Natural killer cell (primary cell): Measurements from ENCODE around the gene AOPEP. TPM values are rescaled to one million over a fixed set of nuclear protein-coding genes. Genes with fewer than 3 reads are reported as not detected.
A peak's percentile ranks its signal among the peaks of the same experiment; 100 is the strongest.
"Not testable (repeated sequence)": the region's sequence is repeated elsewhere in the genome, so short reads cannot be mapped to it uniquely, and the experiment has no call there.

ENCODE experiments used
- ATAC-seq, 3 donors: fragments of 150-1000 bp in 2 of 3; fragments of 200-7000 bp in 1 of 3; cut with Tn5 transposase; 1 replicate in 1 of 3; 2 replicates in 2 of 3; pipeline ENCODE4 v1.10.0; 2021; ENCODE audit warnings: mild to moderate bottlenecking in 2 of 3, moderate library complexity in 2 of 3
- DNase-seq, 2 donors: peaks; one replicate each; pipeline versions ENCODE4 v3.0.0 to v3.0.0-alpha.2; 2013 to 2021; ENCODE audit warnings: mixed read lengths in 1 of 2
- H3K27ac ChIP-seq: one replicate; pipeline ENCODE4 v1.5.1; 2013; ENCODE audit warnings: mild to moderate bottlenecking, low read length
- H3K27me3 ChIP-seq: one replicate; pipeline ENCODE4 v1.6.1; 2013; ENCODE audit warnings: low read length; ENCODE audit not compliant: control insufficient read depth, insufficient read depth
- H3K36me3 ChIP-seq: one replicate; pipeline ENCODE4 v1.6.1; 2013; ENCODE audit warnings: low read length; ENCODE audit not compliant: control insufficient read depth, insufficient read depth
- H3K4me1 ChIP-seq: one replicate; pipeline ENCODE4 v1.6.1; 2013; ENCODE audit warnings: low read length; ENCODE audit not compliant: control insufficient read depth, insufficient read depth
- H3K4me3 ChIP-seq: one replicate; pipeline ENCODE4 v1.5.1; 2013; ENCODE audit warnings: low read length
- H3K9me3 ChIP-seq: one replicate; pipeline ENCODE4 v1.6.1; 2013; ENCODE audit warnings: low read length; ENCODE audit not compliant: control insufficient read depth, insufficient read depth
- H3K27ac Mint-ChIP-seq, 2 donors: one replicate each; pipeline ENCODE4 v1.8.0; 2022; ENCODE audit warnings: mild to moderate bottlenecking in 2 of 2, mixed read lengths in 2 of 2, moderate library complexity in 1 of 2
- H3K27me3 Mint-ChIP-seq, 2 donors: one replicate each; pipeline ENCODE4 v1.8.0; 2022; ENCODE audit warnings: low read depth in 2 of 2, mixed read lengths in 2 of 2
- H3K36me3 Mint-ChIP-seq: one replicate; pipeline ENCODE4 v1.8.0; 2022; ENCODE audit warnings: mixed read lengths
- H3K4me1 Mint-ChIP-seq, 2 donors: one replicate each; pipeline ENCODE4 v1.8.0; 2022; ENCODE audit warnings: mixed read lengths in 2 of 2
- H3K4me3 Mint-ChIP-seq: one replicate; pipeline ENCODE4 v1.8.0; 2022; ENCODE audit warnings: mild to moderate bottlenecking, moderate library complexity, mixed read lengths
- H3K9me3 Mint-ChIP-seq, 2 donors: one replicate each; pipeline ENCODE4 v1.8.0; 2022; ENCODE audit warnings: mixed read lengths in 2 of 2
- WGBS: methylation state at CpG from one replicate; pipeline ENCODE4 v1.1.7; 2013; ENCODE audit warnings: missing lambda C conversion rate; ENCODE audit not compliant: insufficient coverage; 5-methylcytosine and 5-hydroxymethylcytosine counted together
- intact Hi-C: fragments of 100-400 bp; cut with micrococcal nuclease; formaldehyde crosslinking; loops from one replicate; pipeline ENCODE4 v1.14.2; 2022
- total RNA-seq, 4 donors: library from RNA; stranded (reverse); fragments of 120-200 nt in 1 of 4; gene quantifications; one replicate each; pipeline versions ENCODE4 v1.2.3 to v1.2.4, GENCODE V29; 2013 to 2022
- TF ChIP-seq, protein P1 (sequence below): fragments of 200-600 bp; IDR thresholded peaks from one replicate; pipeline ENCODE4 v1.8.0; 2022; ENCODE audit warnings: antibody characterized with exemption

The AOPEP gene
- total RNA-seq, 3 donors from 2014 or later (not counting 1 experiment from before 2014, with no cell fraction given) = 20.1 to 22.6 (median 20.6) TPM

- no peaks in the 10 kb centered on the region for H3K36me3 ChIP-seq
- no peak overlapping the region for H3K27ac ChIP-seq
- Mint-ChIP-seq H3K27me3 (no peaks in the 10 kb centered on the region), H3K4me3 (no peak overlapping the region), H3K36me3 (peaks cover 7% of the 10 kb centered on the region), H3K9me3 (peaks cover 0 to 3% of the 10 kb centered on the region in 2 donors), H3K27ac (no peak overlapping the region), H3K4me1 (peaks cover 36 to 37% of the 10 kb centered on the region in 2 donors)
- H3K27me3 ChIP-seq = no peaks in the 10 kb centered on the region
- peaks cover 22% of the 10 kb centered on the region for H3K4me1 ChIP-seq
- TF ChIP-seq, protein P1, sequence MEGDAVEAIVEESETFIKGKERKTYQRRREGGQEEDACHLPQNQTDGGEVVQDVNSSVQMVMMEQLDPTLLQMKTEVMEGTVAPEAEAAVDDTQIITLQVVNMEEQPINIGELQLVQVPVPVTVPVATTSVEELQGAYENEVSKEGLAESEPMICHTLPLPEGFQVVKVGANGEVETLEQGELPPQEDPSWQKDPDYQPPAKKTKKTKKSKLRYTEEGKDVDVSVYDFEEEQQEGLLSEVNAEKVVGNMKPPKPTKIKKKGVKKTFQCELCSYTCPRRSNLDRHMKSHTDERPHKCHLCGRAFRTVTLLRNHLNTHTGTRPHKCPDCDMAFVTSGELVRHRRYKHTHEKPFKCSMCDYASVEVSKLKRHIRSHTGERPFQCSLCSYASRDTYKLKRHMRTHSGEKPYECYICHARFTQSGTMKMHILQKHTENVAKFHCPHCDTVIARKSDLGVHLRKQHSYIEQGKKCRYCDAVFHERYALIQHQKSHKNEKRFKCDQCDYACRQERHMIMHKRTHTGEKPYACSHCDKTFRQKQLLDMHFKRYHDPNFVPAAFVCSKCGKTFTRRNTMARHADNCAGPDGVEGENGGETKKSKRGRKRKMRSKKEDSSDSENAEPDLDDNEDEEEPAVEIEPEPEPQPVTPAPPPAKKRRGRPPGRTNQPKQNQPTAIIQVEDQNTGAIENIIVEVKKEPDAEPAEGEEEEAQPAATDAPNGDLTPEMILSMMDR = no peak
- DNase-seq = no peak
- no peak for ATAC-seq
- H3K9me3 ChIP-seq = no peaks in the 10 kb centered on the region
- 92% methylated on average over 1 of the region's 3 CpGs for WGBS
- H3K4me3 ChIP-seq = no peak overlapping the region
- intact Hi-C loops = loop anchor here (5.0 to 10.0 kb wide), 2 partner anchors 37 to 840 kb away; no protein-coding TSS in a partner anchor
Observed at GRCh38 chr9:94874316-94874715, 147.8 kb downstream of the AOPEP start.

GRCh38 chr9:94875300-94876020, 149.0 kb downstream of the AOPEP start:
- H3K27ac ChIP-seq = no peak overlapping the region
- H3K9me3 Mint-ChIP-seq = peaks cover 0 to 3% of the 10 kb centered on the region in 2 donors
- TF ChIP-seq, protein P1 = no peak
- H3K4me3 Mint-ChIP-seq = no peak overlapping the region
- H3K4me1 Mint-ChIP-seq = peaks cover 37% of the 10 kb centered on the region in 2 donors
- H3K36me3 Mint-ChIP-seq = peaks cover 7% of the 10 kb centered on the region
- 67% methylated on average over 4 of the region's 5 CpGs for WGBS
- no peaks in the 10 kb centered on the region for H3K27me3 ChIP-seq
- H3K27me3 Mint-ChIP-seq = no peaks in the 10 kb centered on the region
- no peak for ATAC-seq
- no peaks in the 10 kb centered on the region for H3K9me3 ChIP-seq
- H3K4me1 ChIP-seq = peaks cover 17% of the 10 kb centered on the region
- no peak overlapping the region for H3K4me3 ChIP-seq
- no peak overlapping the region for H3K27ac Mint-ChIP-seq
- DNase-seq = no peak
- intact Hi-C loops = loop anchor here (5.0 to 10.0 kb wide), 2 partner anchors 73 to 841 kb away; no protein-coding TSS in a partner anchor
- H3K36me3 ChIP-seq = no peaks in the 10 kb centered on the region

DNA sequence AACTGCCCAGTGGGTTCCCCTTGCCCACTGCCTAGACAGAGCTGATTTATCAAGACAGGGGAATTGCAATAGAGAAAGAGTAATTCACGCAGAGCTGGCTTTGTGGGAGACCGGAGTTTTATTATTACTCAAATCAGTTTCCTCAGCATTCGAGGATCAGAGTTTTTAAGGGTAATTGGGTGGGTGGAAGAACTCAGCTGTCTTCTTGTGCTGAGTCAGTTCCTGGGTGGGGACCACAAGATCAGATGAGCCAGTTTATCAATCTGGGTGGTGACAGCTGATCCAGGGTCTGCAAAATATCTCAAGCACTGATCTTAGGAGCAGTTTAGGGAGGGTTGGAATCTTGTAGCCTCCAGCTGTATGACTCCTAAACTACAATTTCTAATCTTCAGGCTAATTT, 152.3 kb downstream of the AOPEP start:
- Mint-ChIP-seq H3K4me3 (peak overlapping the region; percentile 61), H3K4me1 (peaks cover 24 to 32% of the 10 kb centered on the region in 2 donors), H3K27ac (peak overlapping the region; percentile 65 to 79)
- not testable (repeated sequence) for H3K9me3 Mint-ChIP-seq, H3K36me3 Mint-ChIP-seq, H3K4me3 ChIP-seq, H3K27me3 ChIP-seq, H3K9me3 ChIP-seq, H3K36me3 ChIP-seq, DNase-seq, H3K27me3 Mint-ChIP-seq, H3K4me1 ChIP-seq, H3K27ac ChIP-seq
- 50% methylated on average over 3 of the region's 3 CpGs for WGBS
- intact Hi-C loops = loop anchor here (2.0 to 10.0 kb wide), 3 partner anchors 18 to 844 kb away; no protein-coding TSS in a partner anchor
- ATAC-seq = peak in 2 of 3 donors; percentile 45 to 46

GRCh38 chr9:94879230-94879629, 152.7 kb downstream of the AOPEP start:
- peak overlapping the region; percentile 40 for H3K4me3 Mint-ChIP-seq
- no peak for DNase-seq
- H3K27ac Mint-ChIP-seq = peak overlapping the region; percentile 65 to 79
- no peak overlapping the region for H3K4me3 ChIP-seq
- H3K9me3 ChIP-seq = no peaks in the 10 kb centered on the region
- H3K9me3 Mint-ChIP-seq = no peaks in the 10 kb centered on the region
- TF ChIP-seq, protein P1 = no peak
- no peak overlapping the region for H3K27ac ChIP-seq
- no peaks in the 10 kb centered on the region for H3K27me3 Mint-ChIP-seq
- H3K36me3 ChIP-seq = no peaks in the 10 kb centered on the region
- H3K27me3 ChIP-seq = no peaks in the 10 kb centered on the region
- intact Hi-C loops = loop anchor here (2.0 to 10.0 kb wide), 3 partner anchors 18 to 844 kb away; no protein-coding TSS in a partner anchor
- peaks cover 4% of the 10 kb centered on the region for H3K4me1 ChIP-seq
- no peak for ATAC-seq
- peaks cover 24 to 32% of the 10 kb centered on the region in 2 donors for H3K4me1 Mint-ChIP-seq
- no peaks in the 10 kb centered on the region for H3K36me3 Mint-ChIP-seq
